A549 (cell line): ENCODE data around the gene EIF5A2.

ENCODE experiments used
- CHD2 ChIP-seq: fragments of 150-350 bp; IDR thresholded peaks from 2 replicates; pipeline ENCODE4 v1.6.1; 2014; ENCODE audit warnings: low read length; ENCODE audit not compliant: partially characterized antibody
- JUN ChIP-seq, 2 experiments: fragments of >200 bp; sonication (Bioruptor Twin); formaldehyde crosslinking; IDR thresholded peaks; 2 replicates in 1 of 2; 3 replicates in 1 of 2; pipeline ENCODE4 v1.6.1; 2016 to 2017
- MAFK ChIP-seq: fragments of 450-650 bp; IDR thresholded peaks from 2 replicates; pipeline ENCODE4 v1.6.1; 2014; ENCODE audit not compliant: partially characterized antibody
- MYC ChIP-seq: IDR thresholded peaks from 2 replicates; pipeline ENCODE4 v1.6.1; 2012; ENCODE audit warnings: mild to moderate bottlenecking, inconsistent platforms, low read length, improper control_type of control experiment, borderline replicate concordance
- NPAS2 ChIP-seq: fragments of 250-450 bp; sonication (Bioruptor Pico); IDR thresholded peaks from 2 replicates; pipeline ENCODE4 v1.8.0; 2022; ENCODE audit warnings: mild to moderate bottlenecking, moderate library complexity, borderline replicate concordance
- POLR2A ChIP-seq: IDR thresholded peaks from 2 replicates; pipeline ENCODE4 v1.6.1; 2012; ENCODE audit warnings: mild to moderate bottlenecking, low read length
- RCOR1 ChIP-seq: fragments of 150-350 bp; IDR thresholded peaks from 2 replicates; pipeline ENCODE4 v1.6.1; 2014; ENCODE audit warnings: antibody characterized with exemption, low read length, low read depth
- RNF2 ChIP-seq: fragments of 200-600 bp; sonication (generic); IDR thresholded peaks from 2 replicates; pipeline ENCODE4 v1.6.1; 2016; ENCODE audit warnings: low read depth, mild to moderate bottlenecking, antibody characterized with exemption, moderate library complexity, borderline replicate concordance
- TF ChIP-seq, protein P1 (sequence below): fragments of >200 bp; sonication (Bioruptor Twin); formaldehyde crosslinking; IDR thresholded peaks from 3 replicates; pipeline ENCODE4 v1.5.1; 2016
- TF ChIP-seq, protein P2 (sequence below): fragments of 200-600 bp; sonication (generic); IDR thresholded peaks from 2 replicates; pipeline ENCODE4 v1.6.1; 2016; ENCODE audit warnings: antibody characterized with exemption, mild to moderate bottlenecking, moderate library complexity
- TF ChIP-seq, protein P3 (sequence below): IDR thresholded peaks from 2 replicates; pipeline ENCODE4 v1.6.1; 2012

DNA sequence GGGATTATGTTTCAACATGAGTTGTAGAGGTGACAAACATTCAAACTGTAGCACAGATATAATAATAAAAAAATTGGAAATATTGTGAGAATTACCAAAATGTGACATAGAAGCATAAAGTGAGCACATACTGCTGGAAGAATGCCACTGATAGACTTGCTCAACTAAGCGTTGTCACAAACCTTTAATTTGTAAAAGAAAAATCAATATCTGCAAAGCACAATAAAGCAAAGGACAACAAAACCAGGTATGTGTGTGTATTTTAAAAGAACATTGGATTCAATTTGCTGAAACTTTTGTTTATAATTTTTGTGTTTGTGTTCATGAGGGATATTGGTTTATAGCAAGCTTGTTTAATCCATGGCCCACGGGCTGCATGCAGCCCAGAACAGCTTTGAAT is 40.8 kb upstream of the EIF5A2 start:
- no peak for TF ChIP-seq MAFK
- TF ChIP-seq, protein P1, sequence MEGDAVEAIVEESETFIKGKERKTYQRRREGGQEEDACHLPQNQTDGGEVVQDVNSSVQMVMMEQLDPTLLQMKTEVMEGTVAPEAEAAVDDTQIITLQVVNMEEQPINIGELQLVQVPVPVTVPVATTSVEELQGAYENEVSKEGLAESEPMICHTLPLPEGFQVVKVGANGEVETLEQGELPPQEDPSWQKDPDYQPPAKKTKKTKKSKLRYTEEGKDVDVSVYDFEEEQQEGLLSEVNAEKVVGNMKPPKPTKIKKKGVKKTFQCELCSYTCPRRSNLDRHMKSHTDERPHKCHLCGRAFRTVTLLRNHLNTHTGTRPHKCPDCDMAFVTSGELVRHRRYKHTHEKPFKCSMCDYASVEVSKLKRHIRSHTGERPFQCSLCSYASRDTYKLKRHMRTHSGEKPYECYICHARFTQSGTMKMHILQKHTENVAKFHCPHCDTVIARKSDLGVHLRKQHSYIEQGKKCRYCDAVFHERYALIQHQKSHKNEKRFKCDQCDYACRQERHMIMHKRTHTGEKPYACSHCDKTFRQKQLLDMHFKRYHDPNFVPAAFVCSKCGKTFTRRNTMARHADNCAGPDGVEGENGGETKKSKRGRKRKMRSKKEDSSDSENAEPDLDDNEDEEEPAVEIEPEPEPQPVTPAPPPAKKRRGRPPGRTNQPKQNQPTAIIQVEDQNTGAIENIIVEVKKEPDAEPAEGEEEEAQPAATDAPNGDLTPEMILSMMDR = no peak
- TF ChIP-seq, protein P2, sequence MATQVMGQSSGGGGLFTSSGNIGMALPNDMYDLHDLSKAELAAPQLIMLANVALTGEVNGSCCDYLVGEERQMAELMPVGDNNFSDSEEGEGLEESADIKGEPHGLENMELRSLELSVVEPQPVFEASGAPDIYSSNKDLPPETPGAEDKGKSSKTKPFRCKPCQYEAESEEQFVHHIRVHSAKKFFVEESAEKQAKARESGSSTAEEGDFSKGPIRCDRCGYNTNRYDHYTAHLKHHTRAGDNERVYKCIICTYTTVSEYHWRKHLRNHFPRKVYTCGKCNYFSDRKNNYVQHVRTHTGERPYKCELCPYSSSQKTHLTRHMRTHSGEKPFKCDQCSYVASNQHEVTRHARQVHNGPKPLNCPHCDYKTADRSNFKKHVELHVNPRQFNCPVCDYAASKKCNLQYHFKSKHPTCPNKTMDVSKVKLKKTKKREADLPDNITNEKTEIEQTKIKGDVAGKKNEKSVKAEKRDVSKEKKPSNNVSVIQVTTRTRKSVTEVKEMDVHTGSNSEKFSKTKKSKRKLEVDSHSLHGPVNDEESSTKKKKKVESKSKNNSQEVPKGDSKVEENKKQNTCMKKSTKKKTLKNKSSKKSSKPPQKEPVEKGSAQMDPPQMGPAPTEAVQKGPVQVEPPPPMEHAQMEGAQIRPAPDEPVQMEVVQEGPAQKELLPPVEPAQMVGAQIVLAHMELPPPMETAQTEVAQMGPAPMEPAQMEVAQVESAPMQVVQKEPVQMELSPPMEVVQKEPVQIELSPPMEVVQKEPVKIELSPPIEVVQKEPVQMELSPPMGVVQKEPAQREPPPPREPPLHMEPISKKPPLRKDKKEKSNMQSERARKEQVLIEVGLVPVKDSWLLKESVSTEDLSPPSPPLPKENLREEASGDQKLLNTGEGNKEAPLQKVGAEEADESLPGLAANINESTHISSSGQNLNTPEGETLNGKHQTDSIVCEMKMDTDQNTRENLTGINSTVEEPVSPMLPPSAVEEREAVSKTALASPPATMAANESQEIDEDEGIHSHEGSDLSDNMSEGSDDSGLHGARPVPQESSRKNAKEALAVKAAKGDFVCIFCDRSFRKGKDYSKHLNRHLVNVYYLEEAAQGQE = no peak
- no peak for TF ChIP-seq JUN (IDR thresholded peaks at IDR 0.05)
- no peak for TF ChIP-seq CHD2
- TF ChIP-seq, protein P3, sequence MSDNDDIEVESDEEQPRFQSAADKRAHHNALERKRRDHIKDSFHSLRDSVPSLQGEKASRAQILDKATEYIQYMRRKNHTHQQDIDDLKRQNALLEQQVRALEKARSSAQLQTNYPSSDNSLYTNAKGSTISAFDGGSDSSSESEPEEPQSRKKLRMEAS = no peak
- TF ChIP-seq RNF2 = no peak
- no peak for TF ChIP-seq POLR2A
- no peak for TF ChIP-seq RCOR1
- TF ChIP-seq NPAS2 (CRISPR knock-in tag) = no peak
- TF ChIP-seq MYC = no peak
